Measurements from ENCODE around the gene EEF1B2.

GRCh38 chr2:206154197-206154596 lies 5.5 kb upstream of the EEF1B2 start:
- TF ChIP-seq CTCF (IDR thresholded peaks at IDR 0.05) (no peak), POLR2AphosphoS5 (IDR thresholded peaks at IDR 0.05) (no peak)

Data from suprapubic skin (tissue), 3 donors.